ENCODE measurements around the gene STUM.

DNA sequence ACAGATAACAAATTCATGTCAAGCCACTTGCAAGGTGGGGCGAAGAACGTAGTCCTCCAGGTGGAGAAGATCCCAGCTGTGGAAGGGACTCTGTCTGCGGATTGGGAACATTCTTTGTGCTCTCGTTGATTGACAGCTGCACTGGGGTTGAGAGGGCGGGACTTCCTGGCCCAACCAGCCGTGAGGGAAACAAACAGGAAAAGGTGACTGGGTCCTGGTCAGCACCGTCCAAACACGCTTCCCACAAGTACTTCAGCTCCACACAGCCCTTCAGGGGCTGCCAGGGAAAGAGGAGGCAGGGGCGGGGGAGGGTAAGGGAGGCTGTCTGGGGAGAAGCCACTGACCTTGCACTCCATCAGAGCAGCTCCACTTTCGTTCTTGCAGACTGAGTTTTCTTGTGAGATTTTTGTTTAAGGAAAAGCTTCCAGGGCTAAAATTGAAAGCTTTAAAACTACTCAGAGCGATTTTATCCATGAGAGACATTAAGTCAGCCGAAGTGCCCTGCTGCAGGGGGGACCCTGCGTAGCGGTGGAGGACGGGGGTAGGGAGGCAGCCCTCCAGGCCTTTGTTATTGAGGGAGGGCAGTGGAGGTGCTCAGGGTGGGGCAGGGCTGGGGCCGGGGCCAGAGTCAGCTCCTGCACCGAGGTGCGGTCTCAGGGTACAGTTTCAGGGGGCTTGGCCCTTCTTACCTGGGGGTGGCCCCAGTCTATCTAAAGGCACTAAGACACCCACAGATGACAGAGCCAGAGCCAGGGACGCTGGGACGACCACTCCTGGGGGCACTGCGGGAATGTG, 21.6 kb upstream of the STUM start:
- TF ChIP-seq, protein P1, sequence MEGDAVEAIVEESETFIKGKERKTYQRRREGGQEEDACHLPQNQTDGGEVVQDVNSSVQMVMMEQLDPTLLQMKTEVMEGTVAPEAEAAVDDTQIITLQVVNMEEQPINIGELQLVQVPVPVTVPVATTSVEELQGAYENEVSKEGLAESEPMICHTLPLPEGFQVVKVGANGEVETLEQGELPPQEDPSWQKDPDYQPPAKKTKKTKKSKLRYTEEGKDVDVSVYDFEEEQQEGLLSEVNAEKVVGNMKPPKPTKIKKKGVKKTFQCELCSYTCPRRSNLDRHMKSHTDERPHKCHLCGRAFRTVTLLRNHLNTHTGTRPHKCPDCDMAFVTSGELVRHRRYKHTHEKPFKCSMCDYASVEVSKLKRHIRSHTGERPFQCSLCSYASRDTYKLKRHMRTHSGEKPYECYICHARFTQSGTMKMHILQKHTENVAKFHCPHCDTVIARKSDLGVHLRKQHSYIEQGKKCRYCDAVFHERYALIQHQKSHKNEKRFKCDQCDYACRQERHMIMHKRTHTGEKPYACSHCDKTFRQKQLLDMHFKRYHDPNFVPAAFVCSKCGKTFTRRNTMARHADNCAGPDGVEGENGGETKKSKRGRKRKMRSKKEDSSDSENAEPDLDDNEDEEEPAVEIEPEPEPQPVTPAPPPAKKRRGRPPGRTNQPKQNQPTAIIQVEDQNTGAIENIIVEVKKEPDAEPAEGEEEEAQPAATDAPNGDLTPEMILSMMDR (IDR thresholded peaks at IDR 0.05): no peak
- no peak for TF ChIP-seq EZH2phosphoT487 (IDR thresholded peaks at IDR 0.05)

Data from neural progenitor cell (in vitro differentiated cells).